Mucosa of descending colon (tissue), 3 donors: Measurements from ENCODE around the gene UVRAG. TPM values are rescaled to one million over a fixed set of nuclear protein-coding genes. Genes with fewer than 3 reads are reported as not detected.
"Not testable (repeated sequence)": the region's sequence is repeated elsewhere in the genome, so short reads cannot be mapped to it uniquely, and the experiment has no call there.

Source experiments
- ATAC-seq: fragments of 200-7000 bp; cut with Tn5 transposase; one replicate; pipeline ENCODE4 v1.9.1; 2020; ENCODE audit warnings: mild to moderate bottlenecking, moderate library complexity
- DNase-seq, 3 donors: peaks; one replicate each; pipeline ENCODE4 v3.0.0-alpha.2; 2020
- H3K36me3 ChIP-seq: fragments of 200-600 bp; one replicate; pipeline ENCODE4 v1.8.0; 2021; ENCODE audit warnings: low read depth, mild to moderate bottlenecking
- H3K4me1 ChIP-seq: fragments of 200-600 bp; one replicate; pipeline ENCODE4 v1.8.0; 2021; ENCODE audit warnings: low read depth, mild to moderate bottlenecking
- H3K4me3 ChIP-seq: fragments of 200-600 bp; one replicate; pipeline ENCODE4 v1.8.0; 2021; ENCODE audit warnings: mild to moderate bottlenecking
- H3K9me3 ChIP-seq: fragments of 200-600 bp; one replicate; pipeline ENCODE4 v1.8.0; 2021; ENCODE audit warnings: mild to moderate bottlenecking
- CTCF ChIP-seq: fragments of 200-600 bp; IDR thresholded peaks from one replicate; pipeline ENCODE4 v1.8.0; 2022; ENCODE audit warnings: antibody characterized with exemption, mild to moderate bottlenecking
- intact Hi-C, 2 donors: fragments of 100-400 bp; cut with DNase I in 1 of 2; cut with micrococcal nuclease in 1 of 2; formaldehyde crosslinking; loops; one replicate each; pipeline versions ENCODE4 v1.11.0 to v1.11.1; 2022; cut with DNase I, micrococcal nuclease
- total RNA-seq, 3 donors: library from RNA; stranded (reverse); fragmentation: NEBNext Ultra II Directional in 2 of 3; extraction: Animal tissue kit (Norgen Biotek cat#: 25700) in 2 of 3; gene quantifications; one replicate each; pipeline versions ENCODE4 v1.2.1 to v1.2.4, GENCODE V29; 2021 to 2023
- donor health status: DM: no; HTN: no; CAD: no; lungs with moderate emphysema.
- donor health status: DM: no; HTN: no; CAD: no.
- donor health status: DM: no; HTN: yes; CAD: no.

Gene UVRAG
- total RNA-seq, 3 donors from 2014 or later = 14.9 to 37.1 (median 16.9) TPM

DNA sequence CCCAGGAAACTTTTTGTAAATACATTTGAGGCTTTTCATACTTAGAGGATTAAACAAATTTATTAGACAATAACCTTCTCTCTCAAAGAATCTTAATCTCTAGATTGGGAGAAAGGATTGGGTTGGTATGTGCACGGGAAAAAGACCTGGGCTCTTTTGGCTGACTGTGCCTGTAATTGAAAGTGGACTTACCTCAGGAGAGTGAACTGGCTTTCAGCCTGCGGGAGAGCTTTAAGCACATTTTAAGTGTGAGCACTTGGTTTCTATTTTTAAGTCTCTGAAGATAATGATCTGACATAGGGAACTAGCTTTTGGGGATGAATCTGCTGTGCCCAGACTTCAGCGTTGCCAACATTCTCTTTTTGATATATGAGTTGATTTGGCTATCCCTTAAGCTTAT is 35.8 kb downstream of the UVRAG start:
- DNase-seq (no peak), ATAC-seq (no peak)
- no peaks in the 10 kb centered on the region for H3K9me3 ChIP-seq
- no peaks in the 10 kb centered on the region for H3K36me3 ChIP-seq
- H3K4me1 ChIP-seq = no peaks in the 10 kb centered on the region
- no peak overlapping the region for H3K4me3 ChIP-seq
- intact Hi-C loops = no loop called here
- no peak for TF ChIP-seq CTCF

- no peak for TF ChIP-seq CTCF
- ATAC-seq (no peak), DNase-seq (no peak)
- no peaks in the 10 kb centered on the region for H3K9me3 ChIP-seq
- no peaks in the 10 kb centered on the region for H3K4me1 ChIP-seq
- intact Hi-C loops = no loop called here
- H3K4me3 ChIP-seq = no peak overlapping the region
- no peaks in the 10 kb centered on the region for H3K36me3 ChIP-seq
Observed at GRCh38 chr11:75851203-75851602, 36.2 kb downstream of the UVRAG start.

DNA sequence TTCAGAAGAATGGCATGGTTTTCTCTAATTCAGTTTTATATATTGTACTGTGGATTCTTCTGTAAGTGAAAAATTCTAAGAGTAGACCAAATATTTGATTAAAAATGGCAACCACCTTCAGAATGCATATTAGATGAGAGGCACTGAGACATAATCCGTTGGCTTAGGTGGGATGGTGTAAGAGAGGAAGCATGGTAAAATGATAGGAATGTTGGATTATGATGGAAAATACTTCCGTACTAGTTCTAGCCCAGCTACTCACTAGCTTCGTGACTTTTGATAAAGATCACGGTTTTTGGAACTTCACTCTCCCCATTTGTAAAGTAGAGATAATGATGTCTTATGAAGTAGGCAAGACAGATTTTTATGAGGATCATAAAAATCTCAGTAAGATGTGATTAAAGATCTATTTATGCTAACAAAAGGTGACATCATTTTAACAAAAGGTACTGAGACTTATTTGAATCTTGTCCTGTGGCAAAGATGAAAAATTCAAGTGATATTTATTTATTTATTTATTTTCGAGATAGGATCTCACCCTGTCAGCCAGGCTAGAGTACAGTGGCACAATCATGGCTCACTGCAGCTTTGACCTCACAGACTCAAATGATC is 37.5 kb downstream of the UVRAG start:
- H3K4me3 ChIP-seq = no peak overlapping the region
- no peak for DNase-seq
- no peaks in the 10 kb centered on the region for H3K36me3 ChIP-seq
- no peak for ATAC-seq
- TF ChIP-seq CTCF = no peak
- H3K4me1 ChIP-seq = no peaks in the 10 kb centered on the region
- intact Hi-C loops = no loop called here
- no peaks in the 10 kb centered on the region for H3K9me3 ChIP-seq

- H3K9me3 ChIP-seq, H3K4me3 ChIP-seq, intact Hi-C loops, H3K36me3 ChIP-seq, H3K4me1 ChIP-seq, ATAC-seq, DNase-seq: not testable (repeated sequence)
Observed at GRCh38 chr11:75853563-75853962, 38.6 kb downstream of the UVRAG start.

- TF ChIP-seq CTCF = no peak
- intact Hi-C loops = no loop called here
Observed at GRCh38 chr11:75853971-75854370, 39.0 kb downstream of the UVRAG start.

GRCh38 chr11:75855206-75855605 is 40.2 kb downstream of the UVRAG start:
- Histone ChIP-seq H3K4me1 (no peaks in the 10 kb centered on the region), H3K4me3 (no peak overlapping the region), H3K36me3 (no peaks in the 10 kb centered on the region), H3K9me3 (no peaks in the 10 kb centered on the region)
- intact Hi-C loops = no loop called here
- DNase-seq = no peak
- no peak for TF ChIP-seq CTCF
- ATAC-seq = no peak

More at GRCh38 chr11:75853971-75854370, 39.0 kb downstream of the UVRAG start:
- no peak for ATAC-seq
- Histone ChIP-seq H3K4me3 (no peak overlapping the region), H3K4me1 (no peaks in the 10 kb centered on the region), H3K36me3 (no peaks in the 10 kb centered on the region), H3K9me3 (no peaks in the 10 kb centered on the region)
- DNase-seq = no peak
